GM21723 (cell line): ENCODE results near the gene SPIN4.
"Not testable (repeated sequence)": the region's sequence is repeated elsewhere in the genome, so short reads cannot be mapped to it uniquely, and the experiment has no call there.

Source experiments
- ATAC-seq: cut with Tn5 transposase; IDR thresholded peaks from one replicate; pipeline ENCODE4 v1.9.1; 2021; ENCODE audit warnings: mild to moderate bottlenecking, moderate library complexity; ENCODE audit not compliant: unreplicated experiment

Gene SPIN4

GRCh38 chrX:63350941-63351616 is at the start of gene SPIN4:
SPIN4 (minus strand) TSS chrX:63351332; CDS start chrX:63350819, 513 bp downstream.
- ATAC-seq = peak; percentile 89

- ATAC-seq = no peak
Measured at GRCh38 chrX:63400340-63400739, 49.2 kb upstream of the SPIN4 start.

GRCh38 chrX:63394872-63395271 is 43.7 kb upstream of the SPIN4 start:
- no peak for ATAC-seq

- ATAC-seq = not testable (repeated sequence)
Measured at GRCh38 chrX:63393094-63393493, 42.0 kb upstream of the SPIN4 start.

- ATAC-seq = no peak
Measured at GRCh38 chrX:63387411-63387810, 36.3 kb upstream of the SPIN4 start.

- ATAC-seq = not testable (repeated sequence)
Measured at GRCh38 chrX:63384263-63384662, 33.1 kb upstream of the SPIN4 start.

GRCh38 chrX:63373012-63373411 is 21.9 kb upstream of the SPIN4 start:
- not testable (repeated sequence) for ATAC-seq

- not testable (repeated sequence) for ATAC-seq
Measured at GRCh38 chrX:63367699-63368098, 16.6 kb upstream of the SPIN4 start.

GRCh38 chrX:63363788-63364187 is 12.7 kb upstream of the SPIN4 start:
- no peak for ATAC-seq

GRCh38 chrX:63361494-63361893 is 10.4 kb upstream of the SPIN4 start:
- no peak for ATAC-seq

- ATAC-seq = no peak
Measured at GRCh38 chrX:63354484-63354883, 3.4 kb upstream of the SPIN4 start.

- peak; percentile 57 for ATAC-seq
Measured at GRCh38 chrX:63350465-63350877, 661 bp downstream of the SPIN4 start.

GRCh38 chrX:63349307-63349706 is 1.8 kb downstream of the SPIN4 start:
- no peak for ATAC-seq

- no peak for ATAC-seq
Measured at GRCh38 chrX:63330681-63331080, 20.5 kb downstream of the SPIN4 start.

GRCh38 chrX:63327788-63328187 is 23.3 kb downstream of the SPIN4 start:
- ATAC-seq = no peak

GRCh38 chrX:63299596-63299995 is 51.5 kb downstream of the SPIN4 start:
- no peak for ATAC-seq
